ENCODE measurements around the gene DOCK9. TPM values are rescaled to one million over a fixed set of nuclear protein-coding genes. Genes with fewer than 3 reads are reported as not detected.

The DOCK9 gene
- total RNA-seq, 1 experiment from 2014 or later = 36.6 TPM

DNA sequence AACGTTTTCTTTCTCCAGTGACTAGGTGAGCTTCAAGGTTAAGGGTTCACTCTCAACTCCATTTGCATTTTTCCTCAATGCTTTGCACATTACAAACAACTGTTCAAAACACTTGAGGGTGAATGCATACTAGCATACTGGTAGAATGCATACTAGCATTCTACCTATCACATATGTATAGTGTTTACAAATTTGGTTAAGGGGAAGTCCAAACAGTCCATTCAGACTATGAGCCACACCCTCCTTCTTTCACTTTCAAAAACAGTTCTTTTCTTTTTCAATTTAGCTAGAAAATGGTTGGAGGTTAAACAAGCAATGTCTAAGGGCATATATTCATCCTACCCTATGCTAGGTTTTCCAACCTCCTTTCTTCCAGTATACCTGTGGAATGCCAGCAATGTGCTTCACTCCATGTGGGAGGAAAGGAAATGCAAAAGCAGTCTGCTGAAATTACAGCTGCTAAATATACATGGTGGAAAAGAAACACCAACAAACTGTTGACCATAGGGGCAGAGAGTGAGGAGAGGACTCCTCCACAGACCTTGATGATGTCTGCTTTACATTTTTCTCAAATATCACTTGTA lies 102.6 kb downstream of the DOCK9 start:
- DNase-seq (ENCODE audit: low spot score) (no peak), ATAC-seq (peak; percentile 87)
- Mint-ChIP-seq H3K4me1 (peaks cover 34% of the 10 kb centered on the region), H3K4me3 (peak overlapping the region; percentile 8; the same call in 1 of the 2 replicates), H3K27me3 (ENCODE audit: low read depth) (no peaks in the 10 kb centered on the region), H3K9me3 (peaks cover 28% of the 10 kb centered on the region), H3K36me3 (peaks cover 35% of the 10 kb centered on the region), H3K27ac (peak overlapping the region; percentile 92)
- ChIA-PET POLR2A (no interaction called here), CTCF (interaction anchor here (0.6 to 2.1 kb wide), 8 partner anchors 8 to 1017 kb away, joined by 3 to 10 read pairs (median 3); no protein-coding TSS in a partner anchor)
- TF ChIP-seq, protein P1, sequence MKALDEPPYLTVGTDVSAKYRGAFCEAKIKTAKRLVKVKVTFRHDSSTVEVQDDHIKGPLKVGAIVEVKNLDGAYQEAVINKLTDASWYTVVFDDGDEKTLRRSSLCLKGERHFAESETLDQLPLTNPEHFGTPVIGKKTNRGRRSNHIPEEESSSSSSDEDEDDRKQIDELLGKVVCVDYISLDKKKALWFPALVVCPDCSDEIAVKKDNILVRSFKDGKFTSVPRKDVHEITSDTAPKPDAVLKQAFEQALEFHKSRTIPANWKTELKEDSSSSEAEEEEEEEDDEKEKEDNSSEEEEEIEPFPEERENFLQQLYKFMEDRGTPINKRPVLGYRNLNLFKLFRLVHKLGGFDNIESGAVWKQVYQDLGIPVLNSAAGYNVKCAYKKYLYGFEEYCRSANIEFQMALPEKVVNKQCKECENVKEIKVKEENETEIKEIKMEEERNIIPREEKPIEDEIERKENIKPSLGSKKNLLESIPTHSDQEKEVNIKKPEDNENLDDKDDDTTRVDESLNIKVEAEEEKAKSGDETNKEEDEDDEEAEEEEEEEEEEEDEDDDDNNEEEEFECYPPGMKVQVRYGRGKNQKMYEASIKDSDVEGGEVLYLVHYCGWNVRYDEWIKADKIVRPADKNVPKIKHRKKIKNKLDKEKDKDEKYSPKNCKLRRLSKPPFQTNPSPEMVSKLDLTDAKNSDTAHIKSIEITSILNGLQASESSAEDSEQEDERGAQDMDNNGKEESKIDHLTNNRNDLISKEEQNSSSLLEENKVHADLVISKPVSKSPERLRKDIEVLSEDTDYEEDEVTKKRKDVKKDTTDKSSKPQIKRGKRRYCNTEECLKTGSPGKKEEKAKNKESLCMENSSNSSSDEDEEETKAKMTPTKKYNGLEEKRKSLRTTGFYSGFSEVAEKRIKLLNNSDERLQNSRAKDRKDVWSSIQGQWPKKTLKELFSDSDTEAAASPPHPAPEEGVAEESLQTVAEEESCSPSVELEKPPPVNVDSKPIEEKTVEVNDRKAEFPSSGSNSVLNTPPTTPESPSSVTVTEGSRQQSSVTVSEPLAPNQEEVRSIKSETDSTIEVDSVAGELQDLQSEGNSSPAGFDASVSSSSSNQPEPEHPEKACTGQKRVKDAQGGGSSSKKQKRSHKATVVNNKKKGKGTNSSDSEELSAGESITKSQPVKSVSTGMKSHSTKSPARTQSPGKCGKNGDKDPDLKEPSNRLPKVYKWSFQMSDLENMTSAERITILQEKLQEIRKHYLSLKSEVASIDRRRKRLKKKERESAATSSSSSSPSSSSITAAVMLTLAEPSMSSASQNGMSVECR (CRISPR knock-in tag; IDR thresholded peaks at IDR 0.05; ENCODE audit: borderline replicate concordance) = no peak
- TF ChIP-seq, protein P2, sequence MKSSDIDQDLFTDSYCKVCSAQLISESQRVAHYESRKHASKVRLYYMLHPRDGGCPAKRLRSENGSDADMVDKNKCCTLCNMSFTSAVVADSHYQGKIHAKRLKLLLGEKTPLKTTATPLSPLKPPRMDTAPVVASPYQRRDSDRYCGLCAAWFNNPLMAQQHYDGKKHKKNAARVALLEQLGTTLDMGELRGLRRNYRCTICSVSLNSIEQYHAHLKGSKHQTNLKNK (CRISPR knock-in tag; IDR thresholded peaks at IDR 0.05) = no peak

DNA sequence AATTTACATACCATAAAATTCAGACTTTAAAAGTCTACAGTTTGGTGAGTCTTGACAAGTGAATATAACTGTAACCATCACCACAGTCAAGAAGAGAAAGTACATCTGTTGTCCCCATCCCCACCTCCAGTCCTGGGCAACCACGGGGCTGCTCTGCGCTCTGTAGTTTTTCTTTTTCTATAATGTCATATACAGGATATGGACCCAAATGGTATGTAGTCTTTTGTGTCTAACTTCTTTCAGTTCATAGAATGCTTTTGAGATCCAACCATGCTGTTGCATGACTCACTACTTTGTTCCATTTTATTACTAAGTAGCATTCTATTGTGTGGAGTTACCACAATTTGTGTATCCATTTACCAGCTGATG lies 103.9 kb downstream of the DOCK9 start:
- H3K4me3 Mint-ChIP-seq = no peak overlapping the region
- no peaks in the 10 kb centered on the region for H3K27me3 Mint-ChIP-seq (ENCODE audit: low read depth)
- TF ChIP-seq MLX (CRISPR knock-in tag; IDR thresholded peaks at IDR 0.05) = no peak
- TF ChIP-seq CBFB (CRISPR knock-in tag; IDR thresholded peaks at IDR 0.05; ENCODE audit: low read depth) = no peak
- no peak for TF ChIP-seq TCF7 (CRISPR knock-in tag; IDR thresholded peaks at IDR 0.05; ENCODE audit: low read depth)
- TF ChIP-seq TEAD4 (CRISPR knock-in tag; IDR thresholded peaks at IDR 0.05) = no peak
- TF ChIP-seq CTCF (IDR thresholded peaks at IDR 0.05) = no peak
- no peak for TF ChIP-seq ELF4 (CRISPR knock-in tag; IDR thresholded peaks at IDR 0.05; ENCODE audit: low read depth)
- TF ChIP-seq, protein P3, sequence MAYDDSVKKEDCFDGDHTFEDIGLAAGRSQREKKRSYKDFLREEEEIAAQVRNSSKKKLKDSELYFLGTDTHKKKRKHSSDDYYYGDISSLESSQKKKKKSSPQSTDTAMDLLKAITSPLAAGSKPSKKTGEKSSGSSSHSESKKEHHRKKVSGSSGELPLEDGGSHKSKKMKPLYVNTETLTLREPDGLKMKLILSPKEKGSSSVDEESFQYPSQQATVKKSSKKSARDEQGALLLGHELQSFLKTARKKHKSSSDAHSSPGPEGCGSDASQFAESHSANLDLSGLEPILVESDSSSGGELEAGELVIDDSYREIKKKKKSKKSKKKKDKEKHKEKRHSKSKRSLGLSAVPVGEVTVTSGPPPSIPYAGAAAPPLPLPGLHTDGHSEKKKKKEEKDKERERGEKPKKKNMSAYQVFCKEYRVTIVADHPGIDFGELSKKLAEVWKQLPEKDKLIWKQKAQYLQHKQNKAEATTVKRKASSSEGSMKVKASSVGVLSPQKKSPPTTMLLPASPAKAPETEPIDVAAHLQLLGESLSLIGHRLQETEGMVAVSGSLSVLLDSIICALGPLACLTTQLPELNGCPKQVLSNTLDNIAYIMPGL (CRISPR knock-in tag; IDR thresholded peaks at IDR 0.05) = no peak
- no peak for TF ChIP-seq GABPB1 (CRISPR knock-in tag; IDR thresholded peaks at IDR 0.05)
- no peak for TF ChIP-seq JAZF1 (CRISPR knock-in tag; IDR thresholded peaks at IDR 0.05)
- TF ChIP-seq NFE2L1 (CRISPR knock-in tag; IDR thresholded peaks at IDR 0.05) = no peak
- TF ChIP-seq, protein P4, sequence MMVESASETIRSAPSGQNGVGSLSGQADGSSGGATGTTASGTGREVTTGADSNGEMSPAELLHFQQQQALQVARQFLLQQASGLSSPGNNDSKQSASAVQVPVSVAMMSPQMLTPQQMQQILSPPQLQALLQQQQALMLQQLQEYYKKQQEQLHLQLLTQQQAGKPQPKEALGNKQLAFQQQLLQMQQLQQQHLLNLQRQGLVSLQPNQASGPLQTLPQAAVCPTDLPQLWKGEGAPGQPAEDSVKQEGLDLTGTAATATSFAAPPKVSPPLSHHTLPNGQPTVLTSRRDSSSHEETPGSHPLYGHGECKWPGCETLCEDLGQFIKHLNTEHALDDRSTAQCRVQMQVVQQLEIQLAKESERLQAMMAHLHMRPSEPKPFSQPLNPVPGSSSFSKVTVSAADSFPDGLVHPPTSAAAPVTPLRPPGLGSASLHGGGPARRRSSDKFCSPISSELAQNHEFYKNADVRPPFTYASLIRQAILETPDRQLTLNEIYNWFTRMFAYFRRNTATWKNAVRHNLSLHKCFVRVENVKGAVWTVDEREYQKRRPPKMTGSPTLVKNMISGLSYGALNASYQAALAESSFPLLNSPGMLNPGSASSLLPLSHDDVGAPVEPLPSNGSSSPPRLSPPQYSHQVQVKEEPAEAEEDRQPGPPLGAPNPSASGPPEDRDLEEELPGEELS (CRISPR knock-in tag; IDR thresholded peaks at IDR 0.05) = no peak
- ChIA-PET POLR2A (no interaction called here), CTCF (interaction anchor here (2.1 kb wide), 1 partner anchor 34 kb away, joined by 10 read pairs; no protein-coding TSS in a partner anchor)
- no peak for DNase-seq (ENCODE audit: low spot score)
- peaks cover 35% of the 10 kb centered on the region for H3K36me3 Mint-ChIP-seq
- H3K27ac Mint-ChIP-seq = no peak overlapping the region
- H3K4me1 Mint-ChIP-seq = peaks cover 34% of the 10 kb centered on the region
- no peak for ATAC-seq
- peaks cover 28% of the 10 kb centered on the region for H3K9me3 Mint-ChIP-seq

Measured in WTC11 (cell line).